PC-3 (cell line): Measurements from ENCODE around the gene HDAC4.

Experiments
- CTCF ChIP-seq: fragments of 300-600 bp; sonication (generic); conservative IDR thresholded peaks from 2 replicates; pipeline ENCODE4 v1.5.1; 2017; ENCODE audit warnings: antibody characterized with exemption, low read depth, mild to moderate bottlenecking, low read length
- EZH2phosphoT487 ChIP-seq: fragments of 300-600 bp; sonication (generic); IDR thresholded peaks from 2 replicates; pipeline ENCODE4 v1.6.1; 2018; ENCODE audit warnings: mild to moderate bottlenecking, antibody characterized with exemption, low read length, borderline replicate concordance

GRCh38 chr2:239392688-239393387 is 8.0 kb downstream of the HDAC4 start:
- no peak for TF ChIP-seq CTCF
- TF ChIP-seq EZH2phosphoT487, result no peak
